Coronary artery (tissue), 2 donors: Measurements from ENCODE around the gene CALHM5.

Experiments
- DNase-seq: peaks from one replicate; pipeline ENCODE4 v3.0.0-alpha.2; 2017; ENCODE audit warnings: low spot score
- H3K27ac ChIP-seq, 2 donors: fragments of 200-600 bp; sonication (generic); one replicate each; pipeline ENCODE4 v1.5.1; 2016 to 2019
- H3K4me3 ChIP-seq: fragments of 200-600 bp; sonication (generic); 2 replicates; pipeline ENCODE4 v1.5.1; 2016; ENCODE audit warnings: mild to moderate bottlenecking, moderate library complexity
- CTCF ChIP-seq: fragments of 200-600 bp; sonication (generic); IDR thresholded peaks from one replicate; pipeline ENCODE4 v1.5.1; 2019; ENCODE audit warnings: antibody characterized with exemption

The CALHM5 gene

GRCh38 chr6:116468293-116468692 lies 43.1 kb upstream of the CALHM5 start:
- Histone ChIP-seq H3K27ac (no peak overlapping the region), H3K4me3 (no peak overlapping the region)
- TF ChIP-seq CTCF = no peak
- DNase-seq = no peak

- TF ChIP-seq CTCF = no peak
- Histone ChIP-seq H3K4me3 (no peak overlapping the region), H3K27ac (no peak overlapping the region)
- DNase-seq = no peak
Observed at GRCh38 chr6:116471531-116471930, 39.9 kb upstream of the CALHM5 start.

- DNase-seq = no peak
- TF ChIP-seq CTCF = no peak
- no peak overlapping the region for H3K27ac ChIP-seq
- no peak overlapping the region for H3K4me3 ChIP-seq
Observed at GRCh38 chr6:116472706-116473105, 38.7 kb upstream of the CALHM5 start.

GRCh38 chr6:116475141-116475540 lies 36.3 kb upstream of the CALHM5 start:
- DNase-seq = no peak

GRCh38 chr6:116476002-116476678 lies 35.3 kb upstream of the CALHM5 start:
- no peak for DNase-seq
- TF ChIP-seq CTCF = no peak
- Histone ChIP-seq H3K27ac (no peak overlapping the region), H3K4me3 (no peak overlapping the region)

More at GRCh38 chr6:116475141-116475540, 36.3 kb upstream of the CALHM5 start:
- no peak overlapping the region for H3K27ac ChIP-seq
- H3K4me3 ChIP-seq = no peak overlapping the region
- no peak for TF ChIP-seq CTCF

- no peak for TF ChIP-seq CTCF
- no peak overlapping the region for H3K4me3 ChIP-seq
- H3K27ac ChIP-seq = no peak overlapping the region
- no peak for DNase-seq
Observed at GRCh38 chr6:116482780-116483179, 28.7 kb upstream of the CALHM5 start.

GRCh38 chr6:116483616-116484015 lies 27.8 kb upstream of the CALHM5 start:
- DNase-seq = no peak
- no peak overlapping the region for H3K27ac ChIP-seq
- H3K4me3 ChIP-seq = no peak overlapping the region
- no peak for TF ChIP-seq CTCF
